Neural progenitor cell (in vitro differentiated cells): ENCODE data around the gene HAT1. TPM values are rescaled to one million over a fixed set of nuclear protein-coding genes. Genes with fewer than 3 reads are reported as not detected.

Source experiments
- DNase-seq: peaks from one replicate; pipeline ENCODE4 v3.0.0-alpha.2; 2016; ENCODE audit warnings: low spot score
- H2AFZ ChIP-seq: fragments of 200-600 bp; sonication (generic); replicated peaks from 2 replicates; pipeline ENCODE4 v1.6.1; 2016; ENCODE audit warnings: antibody characterized with exemption
- H3F3A ChIP-seq: fragments of 200-600 bp; sonication (generic); 2 replicates; pipeline ENCODE4 v1.6.1; 2016; ENCODE audit warnings: antibody characterized with exemption, low read depth
- H3K27ac ChIP-seq: fragments of 200-600 bp; sonication (generic); 2 replicates; pipeline ENCODE4 v1.5.1; 2016; ENCODE audit warnings: mild to moderate bottlenecking
- H3K27me3 ChIP-seq: fragments of 200-600 bp; sonication (generic); 2 replicates; pipeline ENCODE4 v1.6.1; 2016; ENCODE audit warnings: mild to moderate bottlenecking, moderate library complexity
- H3K36me3 ChIP-seq: fragments of 200-600 bp; sonication (generic); 2 replicates; pipeline ENCODE4 v1.5.1; 2016
- H3K4me1 ChIP-seq: fragments of 200-600 bp; sonication (generic); 2 replicates; pipeline ENCODE4 v1.6.1; 2016; ENCODE audit warnings: mixed run types
- H3K4me2 ChIP-seq: fragments of 200-600 bp; sonication (generic); 2 replicates; pipeline ENCODE4 v1.6.1; 2016
- H3K4me3 ChIP-seq: fragments of 200-600 bp; sonication (generic); 2 replicates; pipeline ENCODE4 v1.5.1; 2016
- H3K79me2 ChIP-seq: fragments of 200-600 bp; sonication (generic); 2 replicates; pipeline ENCODE4 v1.6.1; 2016; ENCODE audit warnings: low read depth
- H3K9ac ChIP-seq: fragments of 200-600 bp; sonication (generic); 2 replicates; pipeline ENCODE4 v1.6.1; 2016
- H3K9me3 ChIP-seq: fragments of 200-600 bp; sonication (generic); 2 replicates; pipeline ENCODE4 v1.5.1; 2016; ENCODE audit warnings: low read depth
- H4K20me1 ChIP-seq: fragments of 200-600 bp; sonication (generic); 2 replicates; pipeline ENCODE4 v1.6.1; 2016; ENCODE audit warnings: low read depth
- H3K27ac Mint-ChIP-seq: 3 replicates; pipeline ENCODE4 v1.8.0; 2021; ENCODE audit warnings: mixed read lengths
- H3K27me3 Mint-ChIP-seq: 2 replicates; pipeline ENCODE4 v1.8.0; 2022; ENCODE audit warnings: low read depth, mild to moderate bottlenecking, inconsistent platforms, moderate library complexity, mixed read lengths; ENCODE audit not compliant: insufficient read depth
- H3K36me3 Mint-ChIP-seq: 3 replicates; pipeline ENCODE4 v1.8.0; 2021; ENCODE audit warnings: mixed read lengths
- H3K4me1 Mint-ChIP-seq: 3 replicates; pipeline ENCODE4 v1.8.0; 2021; ENCODE audit warnings: mixed read lengths
- H3K4me3 Mint-ChIP-seq: 3 replicates; pipeline ENCODE4 v1.8.0; 2021; ENCODE audit warnings: mild to moderate bottlenecking, moderate library complexity, mixed read lengths
- H3K9me3 Mint-ChIP-seq: 3 replicates; pipeline ENCODE4 v1.8.0; 2020; ENCODE audit warnings: mixed read lengths
- EZH2 ChIP-seq: fragments of 200-600 bp; sonication (generic); IDR thresholded peaks from 2 replicates; pipeline ENCODE4 v1.6.1; 2017; ENCODE audit warnings: antibody characterized with exemption, mild to moderate bottlenecking, moderate library complexity
- EZH2phosphoT487 ChIP-seq: fragments of 200-600 bp; sonication (generic); IDR thresholded peaks from 2 replicates; pipeline ENCODE4 v1.6.1; 2017; ENCODE audit warnings: antibody characterized with exemption
- total RNA-seq: library from RNA; depleted of rRNA; stranded (reverse); fragments of >200 nt; gene quantifications from 2 replicates; pipeline ENCODE4 v1.2.3, GENCODE V29; 2015; ENCODE audit warnings: low replicate concordance
- TF ChIP-seq, protein P1 (sequence below): fragments of 200-600 bp; sonication (generic); IDR thresholded peaks from 2 replicates; pipeline ENCODE4 v1.5.1; 2017; ENCODE audit warnings: antibody characterized with exemption, mild to moderate bottlenecking

Gene HAT1
- total RNA-seq, 1 donor from 2014 or later = 109 TPM

DNA sequence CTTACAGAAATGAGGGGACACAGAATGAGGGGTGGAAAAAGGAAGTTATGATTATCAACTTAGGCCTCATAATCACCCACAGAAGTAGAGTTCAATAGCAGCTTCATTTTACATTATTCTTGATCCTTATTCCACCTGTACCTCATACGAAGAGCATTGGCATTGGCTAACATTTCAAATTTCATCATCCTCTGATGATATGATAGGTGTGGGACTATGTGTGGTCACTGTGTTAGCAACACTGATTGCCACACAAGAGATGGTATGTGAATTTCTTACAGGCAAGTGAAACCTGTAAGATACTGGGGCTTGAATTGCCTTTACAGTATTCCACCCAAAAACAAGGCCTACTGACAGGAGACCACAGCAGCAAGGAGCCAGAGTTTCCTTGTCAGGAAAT is 14.0 kb upstream of the HAT1 start:
- Histone ChIP-seq H3K4me2 (no peak overlapping the region), H3K4me1 (no peaks in the 10 kb centered on the region), H3K4me3 (no peak overlapping the region), H3K27ac (no peak overlapping the region), H3F3A (no peaks in the 10 kb centered on the region), H3K9me3 (no peaks in the 10 kb centered on the region), H3K36me3 (no peaks in the 10 kb centered on the region), H3K27me3 (no peaks in the 10 kb centered on the region), H2AFZ (no peak overlapping the region), H3K79me2 (no peaks in the 10 kb centered on the region), H3K9ac (no peak overlapping the region), H4K20me1 (no peaks in the 10 kb centered on the region)
- H3K36me3 Mint-ChIP-seq = no peaks in the 10 kb centered on the region
- H3K27me3 Mint-ChIP-seq = no peaks in the 10 kb centered on the region
- TF ChIP-seq, protein P1, sequence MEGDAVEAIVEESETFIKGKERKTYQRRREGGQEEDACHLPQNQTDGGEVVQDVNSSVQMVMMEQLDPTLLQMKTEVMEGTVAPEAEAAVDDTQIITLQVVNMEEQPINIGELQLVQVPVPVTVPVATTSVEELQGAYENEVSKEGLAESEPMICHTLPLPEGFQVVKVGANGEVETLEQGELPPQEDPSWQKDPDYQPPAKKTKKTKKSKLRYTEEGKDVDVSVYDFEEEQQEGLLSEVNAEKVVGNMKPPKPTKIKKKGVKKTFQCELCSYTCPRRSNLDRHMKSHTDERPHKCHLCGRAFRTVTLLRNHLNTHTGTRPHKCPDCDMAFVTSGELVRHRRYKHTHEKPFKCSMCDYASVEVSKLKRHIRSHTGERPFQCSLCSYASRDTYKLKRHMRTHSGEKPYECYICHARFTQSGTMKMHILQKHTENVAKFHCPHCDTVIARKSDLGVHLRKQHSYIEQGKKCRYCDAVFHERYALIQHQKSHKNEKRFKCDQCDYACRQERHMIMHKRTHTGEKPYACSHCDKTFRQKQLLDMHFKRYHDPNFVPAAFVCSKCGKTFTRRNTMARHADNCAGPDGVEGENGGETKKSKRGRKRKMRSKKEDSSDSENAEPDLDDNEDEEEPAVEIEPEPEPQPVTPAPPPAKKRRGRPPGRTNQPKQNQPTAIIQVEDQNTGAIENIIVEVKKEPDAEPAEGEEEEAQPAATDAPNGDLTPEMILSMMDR = no peak
- TF ChIP-seq EZH2phosphoT487 = no peak
- no peak for DNase-seq
- H3K4me1 Mint-ChIP-seq = no peaks in the 10 kb centered on the region
- no peaks in the 10 kb centered on the region for H3K9me3 Mint-ChIP-seq
- no peak overlapping the region for H3K27ac Mint-ChIP-seq
- no peak overlapping the region for H3K4me3 Mint-ChIP-seq

DNA sequence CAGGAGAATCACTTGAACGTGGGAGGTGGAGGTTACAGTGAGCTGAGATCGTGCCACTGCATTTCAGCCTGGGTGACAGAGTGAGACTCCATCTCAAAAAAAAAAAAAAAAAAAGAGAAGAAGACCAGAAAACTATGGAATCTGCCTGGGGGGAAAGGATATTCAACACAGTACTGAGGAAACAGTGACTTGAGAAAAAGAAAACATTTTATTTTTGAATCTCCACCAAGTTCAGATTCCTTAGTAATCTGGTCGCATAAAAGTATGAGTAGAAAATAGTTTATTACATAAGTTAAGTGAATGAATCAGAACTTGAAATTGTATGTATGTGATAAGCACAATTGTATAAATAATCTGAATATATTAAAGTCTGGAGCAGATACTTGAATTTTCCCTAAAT is 13.0 kb upstream of the HAT1 start:
- TF ChIP-seq, protein P1 = no peak
- TF ChIP-seq EZH2phosphoT487 (no peak), EZH2 (no peak)

DNA sequence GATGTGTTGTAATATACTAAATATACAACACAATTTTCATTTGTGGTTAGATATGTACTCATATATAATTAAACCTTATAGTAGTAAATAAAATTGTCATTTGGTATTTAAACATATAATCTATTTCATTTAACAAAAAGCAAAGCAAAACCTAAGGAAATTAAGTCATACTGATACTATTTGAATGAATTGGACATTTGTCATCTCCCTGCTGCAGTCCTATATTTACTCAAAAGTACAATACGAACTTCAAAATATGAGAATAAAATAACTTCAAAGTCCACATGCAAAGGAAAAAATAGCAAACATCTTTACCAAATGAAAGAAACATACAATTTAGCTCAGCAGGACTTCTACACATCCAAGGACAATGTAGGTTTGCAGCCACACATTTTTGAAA is 11.8 kb upstream of the HAT1 start:
- H3K27ac Mint-ChIP-seq = no peak overlapping the region
- H3K4me3 Mint-ChIP-seq = no peak overlapping the region
- Histone ChIP-seq H3F3A (no peaks in the 10 kb centered on the region), H3K4me3 (no peak overlapping the region), H3K36me3 (no peaks in the 10 kb centered on the region), H3K4me2 (no peak overlapping the region), H3K79me2 (no peaks in the 10 kb centered on the region), H4K20me1 (no peaks in the 10 kb centered on the region), H3K27ac (no peak overlapping the region), H3K4me1 (no peaks in the 10 kb centered on the region), H3K27me3 (no peaks in the 10 kb centered on the region), H3K9ac (no peak overlapping the region), H2AFZ (no peak overlapping the region), H3K9me3 (no peaks in the 10 kb centered on the region)
- TF ChIP-seq EZH2 = no peak
- TF ChIP-seq, protein P1 = no peak
- no peak for TF ChIP-seq EZH2phosphoT487
- no peaks in the 10 kb centered on the region for H3K4me1 Mint-ChIP-seq
- no peak for DNase-seq
- H3K9me3 Mint-ChIP-seq = no peaks in the 10 kb centered on the region
- no peaks in the 10 kb centered on the region for H3K36me3 Mint-ChIP-seq
- no peaks in the 10 kb centered on the region for H3K27me3 Mint-ChIP-seq

More for the DNA sequence above, 13.0 kb upstream of the HAT1 start:
- H3K4me1 ChIP-seq = no peaks in the 10 kb centered on the region
- H3K4me2 ChIP-seq = no peak overlapping the region
- H3K4me3 ChIP-seq = no peak overlapping the region
- Mint-ChIP-seq H3K9me3 (no peaks in the 10 kb centered on the region), H3K27ac (no peak overlapping the region), H3K4me3 (no peak overlapping the region), H3K27me3 (no peaks in the 10 kb centered on the region), H3K4me1 (no peaks in the 10 kb centered on the region), H3K36me3 (no peaks in the 10 kb centered on the region)
- H4K20me1 ChIP-seq = no peaks in the 10 kb centered on the region
- H3K27me3 ChIP-seq = no peaks in the 10 kb centered on the region
- H3K79me2 ChIP-seq = no peaks in the 10 kb centered on the region
- no peak for DNase-seq
- H3K36me3 ChIP-seq = no peaks in the 10 kb centered on the region
- no peaks in the 10 kb centered on the region for H3K9me3 ChIP-seq
- no peaks in the 10 kb centered on the region for H3F3A ChIP-seq
- H3K27ac ChIP-seq = no peak overlapping the region
- H2AFZ ChIP-seq = no peak overlapping the region
- H3K9ac ChIP-seq = no peak overlapping the region

DNA sequence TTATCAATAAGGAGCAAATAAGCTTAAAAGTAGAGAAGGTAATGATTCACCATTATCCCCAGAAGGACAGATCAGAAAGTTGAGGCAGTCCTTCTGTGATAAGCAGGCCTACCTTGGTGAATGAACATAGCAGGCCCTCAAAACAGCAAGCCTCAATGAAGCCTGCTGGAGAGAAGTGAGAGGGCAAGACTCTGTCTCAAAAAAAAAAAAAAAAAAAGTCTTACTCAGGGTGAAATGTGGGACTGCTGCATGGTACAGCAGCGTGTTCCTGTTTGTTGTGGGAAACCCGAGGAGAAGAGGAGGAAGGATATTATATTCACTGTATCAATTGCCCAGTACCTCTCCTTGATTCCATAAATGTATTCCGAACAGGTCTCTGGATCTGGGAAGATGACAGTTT is 8.7 kb upstream of the HAT1 start:
- Histone ChIP-seq H4K20me1 (no peaks in the 10 kb centered on the region), H3K27ac (no peak overlapping the region), H3K9me3 (no peaks in the 10 kb centered on the region), H3K36me3 (no peaks in the 10 kb centered on the region), H3K4me3 (no peak overlapping the region), H2AFZ (no peak overlapping the region), H3K4me2 (no peak overlapping the region), H3F3A (no peaks in the 10 kb centered on the region), H3K79me2 (no peaks in the 10 kb centered on the region), H3K4me1 (no peaks in the 10 kb centered on the region), H3K9ac (no peak overlapping the region), H3K27me3 (no peaks in the 10 kb centered on the region)
- no peaks in the 10 kb centered on the region for H3K27me3 Mint-ChIP-seq
- TF ChIP-seq EZH2phosphoT487 = no peak
- TF ChIP-seq, protein P1 = no peak
- no peak for DNase-seq
- H3K4me1 Mint-ChIP-seq = no peaks in the 10 kb centered on the region
- no peaks in the 10 kb centered on the region for H3K36me3 Mint-ChIP-seq
- no peak overlapping the region for H3K4me3 Mint-ChIP-seq
- no peaks in the 10 kb centered on the region for H3K9me3 Mint-ChIP-seq
- no peak overlapping the region for H3K27ac Mint-ChIP-seq
